RWPE2 (cell line): ENCODE results near the gene KAZN.

Source experiments
- ATAC-seq: fragments of 200-7000 bp; cut with Tn5 transposase; 3 replicates; pipeline ENCODE4 v1.9.1; 2021; ENCODE audit warnings: low read depth
- DNase-seq: peaks from one replicate; pipeline ENCODE4 v3.0.0-alpha.2; 2020; ENCODE audit warnings: low spot score
- H3K27ac ChIP-seq: fragments of 450-650 bp; 2 replicates; pipeline ENCODE4 v1.5.1; 2017; ENCODE audit warnings: mild to moderate bottlenecking; ENCODE audit not compliant: poor library complexity, severe bottlenecking
- H3K27me3 ChIP-seq: fragments of 250-450 bp; sonication (Bioruptor Pico); 2 replicates; pipeline ENCODE4 v1.5.1; 2021; ENCODE audit warnings: mild to moderate bottlenecking, moderate library complexity; ENCODE audit not compliant: insufficient read depth, poor library complexity, severe bottlenecking
- H3K36me3 ChIP-seq: fragments of 250-450 bp; sonication (Bioruptor Pico); 2 replicates; pipeline ENCODE4 v1.5.1; 2020; ENCODE audit warnings: low read depth, mild to moderate bottlenecking, moderate library complexity
- H3K4me1 ChIP-seq: fragments of 250-450 bp; sonication (Bioruptor Pico); 2 replicates; pipeline ENCODE4 v1.5.1; 2021; ENCODE audit warnings: mild to moderate bottlenecking, moderate library complexity; ENCODE audit not compliant: insufficient read depth, poor library complexity, severe bottlenecking
- H3K4me3 ChIP-seq: fragments of 250-450 bp; sonication (Bioruptor Pico); 2 replicates; pipeline ENCODE4 v1.5.1; 2021; ENCODE audit warnings: mild to moderate bottlenecking, moderate library complexity; ENCODE audit not compliant: severe bottlenecking
- H3K9me3 ChIP-seq: fragments of 250-450 bp; sonication (Bioruptor Pico); 2 replicates; pipeline ENCODE4 v1.5.1; 2021; ENCODE audit warnings: mild to moderate bottlenecking, moderate library complexity; ENCODE audit not compliant: severe bottlenecking
- CTCF ChIP-seq: fragments of 450-650 bp; IDR thresholded peaks from one replicate; pipeline ENCODE4 v1.5.1; 2017; ENCODE audit warnings: mild to moderate bottlenecking, moderate library complexity; ENCODE audit not compliant: poor library complexity, severe bottlenecking

The KAZN gene

DNA sequence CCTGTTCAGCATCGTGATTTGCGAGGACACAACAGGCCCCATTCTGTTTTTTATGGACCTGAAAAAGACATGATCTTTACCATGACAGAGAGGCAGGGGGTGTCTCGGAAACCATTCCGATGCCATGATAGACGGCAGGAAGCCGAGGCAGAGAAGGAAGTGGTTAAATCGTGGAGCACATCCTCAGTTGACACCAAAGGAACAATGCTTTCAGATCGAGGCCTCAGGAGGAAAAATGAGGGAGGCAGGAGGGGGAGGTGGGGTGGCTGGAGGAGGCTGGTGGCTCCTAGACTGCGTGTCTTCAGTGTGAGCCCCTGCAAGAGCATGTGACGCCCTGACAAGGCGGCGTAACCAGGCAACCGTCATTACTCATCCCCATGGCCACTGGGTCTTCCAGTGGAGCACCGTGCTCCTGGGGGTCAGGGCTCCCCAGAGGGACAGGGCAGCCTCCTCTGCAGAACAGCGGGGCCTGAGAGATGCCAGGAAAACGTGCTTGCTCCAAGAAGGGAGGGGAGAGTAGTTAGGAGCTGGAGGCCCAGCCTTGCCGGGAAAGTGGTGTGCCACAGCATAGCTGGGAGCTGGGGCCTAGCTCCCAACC, 382.2 kb downstream of the KAZN start:
- Histone ChIP-seq H3K36me3 (no peaks in the 10 kb centered on the region), H3K9me3 (no peaks in the 10 kb centered on the region), H3K27ac (no peak overlapping the region), H3K4me1 (no peaks in the 10 kb centered on the region), H3K27me3 (no peaks in the 10 kb centered on the region), H3K4me3 (no peak overlapping the region)
- DNase-seq (no peak), ATAC-seq (no peak)
- no peak for TF ChIP-seq CTCF

DNA sequence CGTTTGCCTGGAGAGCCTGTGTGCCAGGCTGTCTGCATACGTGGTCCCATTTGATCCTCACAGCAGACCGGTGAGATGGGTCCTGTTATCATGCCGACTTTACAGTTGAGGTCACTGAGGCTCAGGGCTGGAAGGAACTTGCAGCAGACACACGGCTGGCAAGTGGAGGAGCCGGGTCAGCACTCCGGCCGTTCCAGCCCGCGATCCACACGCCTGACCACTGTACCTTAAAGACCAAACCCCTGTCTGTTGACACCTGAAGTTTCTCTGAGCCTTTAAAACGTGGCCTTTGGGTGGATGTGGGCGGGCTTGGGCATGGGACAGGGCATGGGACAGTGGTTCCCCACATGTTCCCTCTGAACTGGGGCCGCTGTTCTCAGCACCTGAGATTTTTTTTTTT, 383.5 kb downstream of the KAZN start:
- Histone ChIP-seq H3K36me3 (no peaks in the 10 kb centered on the region), H3K4me1 (no peaks in the 10 kb centered on the region), H3K27ac (no peak overlapping the region), H3K9me3 (no peaks in the 10 kb centered on the region), H3K4me3 (no peak overlapping the region), H3K27me3 (no peaks in the 10 kb centered on the region)
- no peak for DNase-seq
- TF ChIP-seq CTCF = no peak
- ATAC-seq = no peak

DNA sequence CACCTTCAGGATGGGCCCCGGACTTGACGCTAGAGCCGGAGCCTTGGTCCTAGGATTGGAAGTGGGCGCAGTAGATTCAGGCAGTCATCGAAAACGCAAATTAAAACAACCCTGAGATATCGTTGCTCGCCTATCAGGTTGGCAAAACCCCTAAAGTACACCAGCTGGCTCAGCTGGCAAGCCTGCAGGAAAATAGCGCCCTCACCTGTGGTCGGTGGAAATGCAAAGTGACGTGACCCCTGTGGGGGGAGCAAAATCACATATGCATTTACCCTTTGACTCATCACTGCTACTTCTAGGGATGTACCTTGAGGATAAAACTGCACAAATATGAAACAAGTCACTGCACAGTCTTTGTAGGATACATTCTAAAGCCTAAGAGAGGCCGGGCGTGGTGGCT, 384.8 kb downstream of the KAZN start:
- DNase-seq (no peak), ATAC-seq (no peak)
- H3K27me3 ChIP-seq = no peaks in the 10 kb centered on the region
- no peaks in the 10 kb centered on the region for H3K36me3 ChIP-seq
- H3K9me3 ChIP-seq = no peaks in the 10 kb centered on the region
- H3K4me1 ChIP-seq = no peaks in the 10 kb centered on the region
- no peak overlapping the region for H3K27ac ChIP-seq
- no peak overlapping the region for H3K4me3 ChIP-seq
- no peak for TF ChIP-seq CTCF

DNA sequence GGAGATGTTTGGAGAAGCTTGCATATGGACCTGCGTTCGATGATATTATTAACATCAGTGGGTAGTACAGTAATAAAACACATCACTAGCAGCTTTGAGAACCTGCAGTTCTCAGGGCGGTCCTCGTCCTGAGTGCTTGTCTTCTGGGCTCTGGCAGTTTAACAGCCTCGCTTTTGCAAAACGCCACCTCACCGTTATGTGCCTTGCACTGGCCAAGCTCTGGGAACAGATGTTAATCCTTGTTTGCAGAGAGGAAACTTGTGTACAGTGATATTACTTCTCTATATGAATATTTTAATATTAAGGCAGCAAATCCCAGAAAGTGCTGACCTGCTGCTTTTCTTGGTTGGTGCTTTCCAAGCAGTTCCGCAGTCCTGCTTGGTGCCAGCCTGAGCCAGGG, 387.7 kb downstream of the KAZN start:
- Histone ChIP-seq H3K4me3 (no peak overlapping the region), H3K36me3 (no peaks in the 10 kb centered on the region), H3K9me3 (no peaks in the 10 kb centered on the region), H3K27me3 (no peaks in the 10 kb centered on the region), H3K27ac (no peak overlapping the region), H3K4me1 (no peaks in the 10 kb centered on the region)
- DNase-seq (no peak), ATAC-seq (no peak)
- no peak for TF ChIP-seq CTCF

GRCh38 chr1:14987829-14988603, 389.5 kb downstream of the KAZN start:
- no peak overlapping the region for H3K4me3 ChIP-seq
- H3K9me3 ChIP-seq = no peaks in the 10 kb centered on the region
- DNase-seq = no peak
- H3K27me3 ChIP-seq = no peaks in the 10 kb centered on the region
- no peak overlapping the region for H3K27ac ChIP-seq
- H3K36me3 ChIP-seq = no peaks in the 10 kb centered on the region
- no peak for TF ChIP-seq CTCF
- ATAC-seq = no peak
- H3K4me1 ChIP-seq = no peaks in the 10 kb centered on the region
